ENCODE measurements around the gene ANKRD12.

ANKRD12 gene

GRCh38 chr18:9123520-9123919 is 13.1 kb upstream of the ANKRD12 start:
- Mint-ChIP-seq H3K4me3 (no peak overlapping the region), H3K27me3 (ENCODE audit: low read depth, poor library complexity) (no peaks in the 10 kb centered on the region), H3K9me3 (no peaks in the 10 kb centered on the region), H3K4me1 (no peaks in the 10 kb centered on the region), H3K36me3 (ENCODE audit: low read depth) (peaks cover 76% of the 10 kb centered on the region), H3K27ac (no peak overlapping the region)
- TF ChIP-seq CTCF (IDR thresholded peaks at IDR 0.05): no peak
- DNase-seq: no peak

- Mint-ChIP-seq H3K36me3 (ENCODE audit: low read depth) (peaks cover 79% of the 10 kb centered on the region), H3K9me3 (no peaks in the 10 kb centered on the region), H3K27ac (no peak overlapping the region), H3K4me3 (no peak overlapping the region), H3K27me3 (ENCODE audit: low read depth, poor library complexity) (no peaks in the 10 kb centered on the region), H3K4me1 (no peaks in the 10 kb centered on the region)
- no peak for DNase-seq
- TF ChIP-seq CTCF (IDR thresholded peaks at IDR 0.05): no peak
These were observed 11.8 kb upstream of the ANKRD12 start for GRCh38 chr18:9124824-9125223.

- Mint-ChIP-seq H3K4me3 (no peak overlapping the region), H3K27me3 (ENCODE audit: low read depth, poor library complexity) (no peaks in the 10 kb centered on the region), H3K4me1 (no peaks in the 10 kb centered on the region), H3K9me3 (no peaks in the 10 kb centered on the region), H3K36me3 (ENCODE audit: low read depth) (peaks cover 76% of the 10 kb centered on the region), H3K27ac (no peak overlapping the region)
- DNase-seq: no peak
- TF ChIP-seq CTCF (IDR thresholded peaks at IDR 0.05): no peak
These were observed 10.2 kb upstream of the ANKRD12 start for GRCh38 chr18:9126337-9126736.

- Mint-ChIP-seq H3K27me3 (ENCODE audit: low read depth, poor library complexity) (peaks cover 2% of the 10 kb centered on the region), H3K36me3 (ENCODE audit: low read depth) (peaks cover 68% of the 10 kb centered on the region), H3K9me3 (no peaks in the 10 kb centered on the region), H3K4me3 (no peak overlapping the region), H3K27ac (no peak overlapping the region), H3K4me1 (peaks cover 11% of the 10 kb centered on the region)
- DNase-seq: no peak
- no peak for TF ChIP-seq CTCF (IDR thresholded peaks at IDR 0.05)
These were observed 6.4 kb upstream of the ANKRD12 start for GRCh38 chr18:9130195-9130594.

- Mint-ChIP-seq H3K36me3 (ENCODE audit: low read depth) (peaks cover 61% of the 10 kb centered on the region), H3K4me3 (no peak overlapping the region), H3K27me3 (ENCODE audit: low read depth, poor library complexity) (peaks cover 2% of the 10 kb centered on the region), H3K27ac (no peak overlapping the region), H3K4me1 (peaks cover 17% of the 10 kb centered on the region), H3K9me3 (no peaks in the 10 kb centered on the region)
- no peak for DNase-seq
- no peak for TF ChIP-seq CTCF (IDR thresholded peaks at IDR 0.05)
These were observed 5.8 kb upstream of the ANKRD12 start for GRCh38 chr18:9130806-9131205.

GRCh38 chr18:9132628-9133027 is 4.0 kb upstream of the ANKRD12 start:
- Mint-ChIP-seq H3K27ac (no peak overlapping the region), H3K4me1 (peaks cover 18% of the 10 kb centered on the region), H3K27me3 (ENCODE audit: low read depth, poor library complexity) (peaks cover 2% of the 10 kb centered on the region), H3K36me3 (ENCODE audit: low read depth) (peaks cover 46% of the 10 kb centered on the region), H3K4me3 (no peak overlapping the region), H3K9me3 (no peaks in the 10 kb centered on the region)
- TF ChIP-seq CTCF (IDR thresholded peaks at IDR 0.05): no peak
- DNase-seq: no peak
